Measurements from ENCODE around the gene GAPVD1.
A peak's percentile ranks its signal among the peaks of the same experiment; 100 is the strongest.
"Not testable (repeated sequence)": the region's sequence is repeated elsewhere in the genome, so short reads cannot be mapped to it uniquely, and the experiment has no call there.

GAPVD1 gene

DNA sequence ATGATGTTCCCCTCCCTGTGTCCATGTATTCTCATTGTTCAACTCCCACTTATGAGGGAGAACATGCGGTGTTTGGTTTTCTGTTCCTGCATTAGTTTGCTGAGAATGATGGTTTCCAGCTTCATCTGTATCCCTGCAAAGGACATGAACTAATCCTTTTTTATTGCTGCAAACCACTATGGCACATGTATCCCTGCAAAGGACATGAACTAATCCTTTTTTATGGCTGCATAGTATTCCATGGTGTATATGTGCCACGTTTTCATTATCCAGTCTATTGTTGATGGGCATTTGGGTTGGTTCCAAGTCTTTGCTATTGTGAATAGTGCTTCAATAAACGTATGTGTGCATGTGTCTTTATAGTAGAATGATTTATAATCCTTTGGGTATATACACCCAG, 54.7 kb downstream of the GAPVD1 start:
- DNase-seq: not testable (repeated sequence)

DNA sequence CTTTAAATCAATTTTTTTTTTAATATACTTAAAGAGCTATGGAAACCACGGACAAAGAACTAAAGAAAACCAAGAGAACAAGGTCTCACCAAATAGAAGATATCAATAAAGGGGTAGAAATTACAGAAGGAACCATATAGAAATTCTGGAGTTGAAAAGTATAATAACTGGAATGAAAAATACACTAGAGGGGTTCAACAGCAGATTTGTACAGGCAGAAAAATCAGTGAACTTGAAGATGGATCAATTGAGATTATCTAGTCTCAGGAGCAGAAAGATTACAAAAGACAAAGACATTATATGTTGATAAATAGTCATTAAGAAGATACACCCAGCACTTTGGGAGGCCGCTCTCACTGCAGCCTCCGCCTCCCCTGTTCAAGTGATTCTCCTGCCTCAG, 56.1 kb downstream of the GAPVD1 start:
- no peak for DNase-seq

DNA sequence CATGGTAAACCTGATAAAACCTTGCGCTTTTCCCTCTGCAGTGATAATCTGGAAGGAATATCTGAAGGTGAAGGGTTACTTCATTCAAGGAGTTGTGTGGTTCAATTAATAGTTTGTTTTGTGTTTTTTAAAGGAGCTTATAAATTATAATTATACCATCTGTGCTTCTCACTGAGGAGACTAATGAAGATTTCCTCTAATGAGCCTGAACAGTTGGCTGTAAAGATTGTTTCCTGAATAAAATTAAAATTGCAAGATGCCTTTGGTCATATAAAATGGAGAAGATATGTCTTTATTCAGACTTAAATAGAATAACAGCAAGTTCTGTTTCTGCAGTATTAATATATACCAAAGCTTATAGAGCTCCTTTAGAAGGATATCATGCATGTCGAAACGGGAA, 59.9 kb downstream of the GAPVD1 start:
- DNase-seq: no peak

DNA sequence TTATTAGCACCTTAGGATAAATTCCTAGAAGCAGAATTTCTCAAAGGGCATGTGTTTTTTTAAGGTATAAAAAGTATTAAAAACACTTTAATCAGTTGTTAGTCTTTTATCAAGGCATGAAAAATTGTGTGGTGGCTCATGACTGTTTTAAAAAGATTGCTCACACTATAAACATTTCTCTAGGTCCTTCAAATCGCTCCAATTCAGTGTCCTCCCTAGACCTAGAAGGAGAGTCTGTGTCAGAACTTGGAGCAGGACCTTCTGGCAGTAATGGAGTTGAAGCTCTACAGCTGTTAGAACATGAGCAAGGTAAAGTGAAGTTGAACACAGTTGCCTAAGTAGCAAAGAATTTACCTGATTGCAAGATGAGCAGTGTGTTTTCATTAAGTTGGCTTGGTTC, 62.0 kb downstream of the GAPVD1 start:
- DNase-seq: no peak

DNA sequence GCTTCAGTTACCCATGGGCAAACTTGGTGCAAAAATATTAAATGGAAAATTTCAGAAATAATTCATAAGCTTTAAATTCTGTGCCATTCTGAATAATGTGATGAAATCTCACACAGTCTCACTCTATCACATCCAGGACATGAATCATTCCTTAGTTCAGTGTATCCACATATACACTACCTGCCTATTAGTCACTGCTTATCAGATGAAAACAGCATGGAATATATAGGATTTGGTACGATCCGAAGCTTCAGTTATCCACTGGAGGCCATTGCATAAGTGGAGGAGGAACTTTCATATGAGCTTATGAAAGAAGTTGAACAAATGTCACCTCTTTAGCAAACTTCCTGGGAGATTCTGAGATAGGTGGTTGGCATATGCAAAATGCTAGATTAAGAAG, 64.2 kb downstream of the GAPVD1 start:
- DNase-seq: no peak

DNA sequence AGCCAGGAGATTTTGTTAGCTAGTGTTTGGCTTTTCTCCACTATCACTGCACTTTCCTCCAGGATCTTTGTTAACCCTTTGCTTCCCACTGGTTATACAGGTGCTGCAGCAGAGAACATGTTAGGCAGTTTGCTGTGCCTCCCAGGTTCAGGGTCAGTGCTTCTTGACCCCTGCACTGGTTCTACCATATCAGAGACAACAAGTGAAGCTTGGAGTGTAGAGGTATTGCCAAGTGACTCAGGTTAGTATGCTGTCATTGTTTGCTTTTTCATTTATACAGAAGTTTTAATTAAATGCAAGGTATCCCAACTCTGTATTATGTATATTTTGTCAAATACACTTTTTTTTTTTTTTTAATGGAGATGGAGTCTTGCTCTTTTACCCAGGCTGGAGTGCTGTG, 68.4 kb downstream of the GAPVD1 start:
- no peak for DNase-seq

DNA sequence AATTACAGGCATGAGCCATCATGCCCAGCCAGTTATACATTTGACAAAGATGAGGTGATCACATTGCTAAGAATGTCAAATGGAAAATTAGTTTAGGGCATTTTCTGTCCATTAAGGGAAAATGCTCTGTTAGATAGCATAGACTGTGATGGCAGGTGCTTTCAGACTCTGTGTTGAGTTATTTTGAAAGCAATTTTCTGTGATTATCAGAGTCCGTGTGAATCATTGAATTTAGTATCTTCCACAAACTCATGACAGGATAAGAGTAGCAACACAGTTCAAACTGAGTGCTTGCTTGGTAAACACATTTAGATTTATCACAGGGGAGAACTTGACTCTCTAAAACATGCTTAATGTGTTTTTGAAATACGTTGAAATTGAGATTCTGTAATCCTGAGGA, 69.0 kb downstream of the GAPVD1 start:
- no peak for DNase-seq

DNA sequence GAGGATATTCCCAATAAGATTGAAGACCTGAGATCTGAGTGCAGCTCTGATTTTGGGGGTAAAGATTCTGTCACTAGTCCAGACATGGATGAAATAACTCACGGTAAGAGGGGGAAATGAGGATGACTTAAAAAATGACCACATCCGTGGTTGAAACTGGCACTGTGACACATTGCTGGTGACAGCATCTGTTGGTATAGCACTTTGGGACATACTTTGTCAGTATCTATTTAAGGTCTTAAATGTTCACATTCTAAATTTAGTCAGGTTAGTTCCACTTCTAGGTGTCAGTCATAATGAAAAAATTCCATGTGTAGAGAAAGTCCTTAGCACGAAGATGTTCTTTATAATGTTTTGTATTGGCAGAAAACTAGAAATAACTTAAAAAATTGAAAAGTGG, 70.9 kb downstream of the GAPVD1 start:
- no peak for DNase-seq

DNA sequence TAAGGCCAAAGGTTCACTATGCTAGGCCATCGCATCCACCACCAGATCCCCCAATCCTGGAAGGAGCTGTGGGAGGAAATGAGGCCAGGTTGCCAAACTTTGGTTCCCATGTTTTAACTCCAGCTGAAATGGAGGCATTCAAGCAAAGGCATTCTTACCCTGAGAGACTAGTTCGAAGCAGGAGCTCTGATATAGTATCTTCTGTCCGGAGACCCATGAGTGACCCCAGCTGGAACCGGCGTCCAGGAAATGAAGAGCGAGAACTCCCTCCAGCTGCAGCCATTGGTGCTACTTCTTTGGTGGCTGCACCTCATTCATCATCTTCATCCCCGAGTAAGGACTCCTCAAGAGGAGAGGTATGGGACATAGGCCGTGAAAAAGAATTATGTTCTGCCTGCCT, 75.6 kb downstream of the GAPVD1 start:
- no peak for DNase-seq

DNA sequence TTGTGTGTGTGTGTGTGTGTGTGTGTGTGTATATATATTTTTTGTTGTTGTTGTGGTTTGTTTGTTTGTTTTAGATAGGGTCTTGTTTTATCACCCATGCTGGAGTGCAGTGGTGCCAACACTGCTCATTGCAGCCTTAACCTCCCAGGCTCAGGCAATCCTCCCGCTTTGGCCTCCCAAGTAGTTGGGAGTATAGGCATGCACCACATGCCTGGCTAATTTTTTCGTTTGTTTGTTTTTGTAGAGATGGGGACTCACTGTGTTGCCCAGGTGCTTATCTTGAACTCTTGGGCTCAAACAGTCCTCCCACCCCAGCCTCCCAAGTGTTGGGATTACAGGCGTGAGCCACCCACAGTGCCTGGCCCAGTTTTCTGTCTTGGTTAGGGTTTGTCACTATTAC, 77.3 kb downstream of the GAPVD1 start:
- no peak for DNase-seq

DNA sequence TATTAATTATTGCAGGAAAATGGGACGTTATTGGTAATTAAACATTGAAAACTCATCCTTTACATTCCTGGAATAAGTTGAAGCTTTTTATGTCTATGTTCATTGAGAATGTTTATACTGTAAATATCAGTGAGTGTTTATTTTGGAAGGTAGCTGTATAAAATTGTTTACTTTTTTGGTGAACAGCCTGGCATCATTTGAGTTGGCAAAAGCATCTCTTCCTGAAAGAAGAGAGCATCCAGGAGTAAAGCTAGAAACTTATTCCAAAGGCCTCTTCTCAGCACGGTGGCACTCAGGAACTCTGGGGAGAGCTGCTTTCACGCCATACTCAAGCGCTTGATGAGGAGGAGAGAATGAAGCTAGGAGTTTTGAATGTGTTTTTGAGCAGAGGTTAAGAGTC, 79.9 kb downstream of the GAPVD1 start:
- no peak for DNase-seq

DNA sequence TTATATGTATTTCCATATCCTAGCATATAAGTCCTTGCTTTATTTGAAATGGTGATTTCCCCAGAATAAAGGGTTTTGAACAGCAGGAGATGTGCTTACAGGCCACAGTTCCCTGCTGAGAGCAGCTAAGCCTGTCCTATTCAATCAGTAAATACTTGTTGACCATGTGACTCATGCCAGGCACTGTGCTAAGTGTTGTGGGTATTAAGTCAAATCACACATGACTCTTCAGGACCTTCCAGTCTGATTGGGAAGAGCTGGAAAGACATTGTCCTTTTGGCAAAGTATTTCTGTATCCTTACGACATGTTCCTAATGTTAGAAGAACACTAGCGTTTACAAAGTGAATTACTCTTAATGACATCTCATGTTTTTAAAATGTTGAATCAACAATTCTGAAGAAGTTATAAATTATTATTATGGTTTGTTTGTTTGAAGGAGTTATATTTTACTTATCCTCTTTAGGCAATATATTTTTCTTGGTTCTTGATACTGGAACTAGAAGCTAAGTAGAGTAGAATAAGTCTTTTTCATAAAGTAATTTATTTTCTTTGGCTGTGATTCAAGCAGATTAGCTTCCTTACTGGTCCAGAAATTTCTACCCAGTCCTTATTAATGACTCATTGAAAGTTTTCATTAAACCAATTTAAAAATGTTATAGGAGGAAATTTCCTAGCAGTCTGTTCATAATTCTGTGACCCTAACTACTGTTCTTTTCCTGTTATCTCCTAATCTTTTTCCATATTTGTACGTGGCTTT, 82.1 kb downstream of the GAPVD1 start:
- DNase-seq: no peak

DNA sequence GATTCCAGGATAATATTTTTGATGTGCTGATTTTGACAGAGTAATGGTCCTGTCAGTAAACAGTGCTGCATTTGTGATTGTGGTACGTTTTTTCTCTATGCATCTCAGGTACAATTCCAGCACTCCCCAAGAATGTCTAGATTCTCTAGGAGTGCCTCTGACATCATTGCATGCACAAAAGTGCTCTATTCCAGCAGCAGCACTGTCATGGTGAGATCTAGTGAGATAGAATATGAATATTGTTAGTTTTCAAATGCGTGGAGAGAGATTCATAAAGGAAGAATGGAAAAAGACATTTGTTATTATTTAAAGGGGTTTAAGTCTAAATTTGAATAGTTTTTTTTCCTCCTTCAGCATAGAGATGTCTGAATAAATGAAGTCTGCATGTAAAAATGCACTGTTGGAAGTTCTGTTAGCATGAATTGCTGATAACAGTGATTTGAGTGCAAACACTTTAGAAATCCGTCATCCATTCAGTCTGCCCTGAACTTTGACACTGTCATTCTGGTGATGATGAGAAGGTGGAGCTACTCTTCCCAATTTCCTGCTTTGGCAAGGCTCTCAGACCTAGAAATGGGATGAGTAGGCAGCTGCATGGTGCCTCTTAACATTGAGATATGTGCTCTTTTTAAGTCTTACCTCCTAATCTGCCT, 84.6 kb downstream of the GAPVD1 start:
- DNase-seq: no peak

DNA sequence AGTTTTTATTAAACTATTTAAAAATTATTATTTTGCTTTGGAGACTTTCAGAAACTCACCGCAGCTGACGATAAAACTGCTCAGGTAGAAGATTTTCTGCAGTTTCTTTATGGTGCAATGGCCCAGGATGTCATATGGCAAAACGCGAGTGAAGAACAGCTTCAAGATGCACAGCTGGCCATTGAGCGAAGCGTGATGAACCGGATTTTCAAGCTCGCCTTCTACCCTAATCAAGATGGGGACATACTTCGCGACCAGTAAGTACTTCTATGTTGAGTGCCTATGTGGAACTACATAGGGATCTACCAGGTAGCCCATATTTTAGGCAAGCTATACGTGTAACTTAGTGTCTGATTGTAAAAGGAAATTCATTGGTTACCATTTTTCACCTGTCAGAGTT, 94.0 kb downstream of the GAPVD1 start:
- no peak for DNase-seq

DNA sequence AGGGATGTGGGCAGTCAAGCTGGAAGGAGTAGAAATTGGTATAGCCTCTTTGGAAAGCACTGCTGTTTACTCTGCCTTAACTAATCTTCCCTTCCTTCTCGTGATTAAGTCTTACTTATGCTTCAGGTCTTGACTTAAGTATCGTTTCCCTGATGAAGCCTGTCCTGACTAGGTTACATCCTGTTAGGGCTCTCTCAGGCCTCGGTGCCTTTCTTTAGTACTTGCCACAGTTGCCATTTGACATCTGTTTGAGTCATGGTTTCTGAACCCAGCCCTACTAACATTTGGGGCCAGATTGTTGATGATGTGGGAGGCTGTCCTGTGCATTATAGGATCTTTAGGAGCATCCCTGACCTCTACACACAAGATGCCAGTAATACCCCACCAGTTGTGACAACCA, 94.4 kb downstream of the GAPVD1 start:
- DNase-seq: no peak

DNA sequence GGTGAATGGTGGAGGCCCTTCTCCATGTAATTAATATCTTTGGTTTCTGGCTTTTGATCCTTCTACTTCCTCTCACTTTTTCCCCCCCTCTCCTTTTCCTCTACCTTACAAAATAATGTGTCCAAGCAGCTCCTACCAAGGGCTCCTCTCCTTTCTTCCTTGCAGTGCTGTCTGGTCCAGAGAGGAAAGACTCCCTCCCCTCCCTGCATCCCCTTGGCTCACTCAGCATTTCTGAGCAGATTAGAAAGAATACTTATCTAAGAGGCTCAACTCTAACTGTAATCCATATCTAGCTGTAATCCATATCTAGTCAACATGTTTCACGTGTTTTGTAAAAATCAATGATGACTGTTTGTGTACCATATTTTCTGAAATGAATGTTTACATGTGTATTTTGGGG, 97.4 kb downstream of the GAPVD1 start:
- DNase-seq: no peak

DNA sequence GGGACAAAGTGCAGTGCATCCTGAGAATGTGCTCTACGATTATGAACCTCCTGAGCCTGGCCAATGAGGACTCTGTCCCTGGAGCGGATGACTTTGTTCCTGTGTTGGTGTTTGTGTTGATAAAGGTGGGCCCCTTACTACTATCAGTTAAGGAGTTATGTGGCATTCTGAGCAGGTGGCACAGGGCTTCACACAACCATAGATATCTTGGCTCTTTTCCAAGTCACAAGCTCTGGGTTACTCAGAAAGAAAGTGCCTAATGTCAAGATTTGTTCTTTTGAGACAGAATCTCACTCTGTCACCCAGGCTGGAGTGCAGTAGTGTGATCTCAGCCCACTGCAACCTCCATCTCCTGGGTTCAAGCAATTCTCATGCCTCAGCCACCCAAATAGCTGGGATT, 99.0 kb downstream of the GAPVD1 start:
- no peak for DNase-seq

DNA sequence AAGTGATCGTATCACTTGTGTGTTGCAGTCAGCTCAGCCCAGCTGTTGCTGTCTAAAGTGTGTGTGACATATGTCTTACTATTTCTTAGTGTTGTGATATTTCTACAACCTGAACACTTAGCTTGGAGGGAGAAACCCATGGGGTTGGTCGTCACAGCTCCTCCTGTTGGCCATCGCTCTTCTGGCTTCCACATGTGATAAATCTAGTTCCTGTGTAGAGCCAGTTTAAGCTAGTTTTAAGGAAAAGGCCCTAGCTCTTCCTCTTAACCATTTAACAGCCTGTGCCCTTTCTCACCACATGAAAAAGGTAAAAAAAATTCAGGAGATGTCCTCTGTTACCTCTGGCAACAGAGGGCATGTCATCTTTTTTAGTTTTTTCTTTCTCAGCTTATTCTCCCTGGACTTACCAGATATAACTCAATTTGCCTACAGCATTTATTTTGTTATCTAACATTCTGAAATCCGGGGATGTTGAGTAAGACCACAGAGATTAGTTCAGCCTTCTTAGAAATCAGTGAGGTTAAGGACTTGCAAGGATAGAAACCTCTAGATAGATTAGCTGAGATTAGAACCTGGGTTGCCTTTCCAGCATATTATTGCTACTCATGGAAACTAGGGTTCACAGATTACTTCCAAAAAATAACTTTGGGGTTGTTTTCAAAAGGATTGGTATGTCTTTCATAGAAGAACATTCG, 100.4 kb downstream of the GAPVD1 start:
- no peak for DNase-seq

DNA sequence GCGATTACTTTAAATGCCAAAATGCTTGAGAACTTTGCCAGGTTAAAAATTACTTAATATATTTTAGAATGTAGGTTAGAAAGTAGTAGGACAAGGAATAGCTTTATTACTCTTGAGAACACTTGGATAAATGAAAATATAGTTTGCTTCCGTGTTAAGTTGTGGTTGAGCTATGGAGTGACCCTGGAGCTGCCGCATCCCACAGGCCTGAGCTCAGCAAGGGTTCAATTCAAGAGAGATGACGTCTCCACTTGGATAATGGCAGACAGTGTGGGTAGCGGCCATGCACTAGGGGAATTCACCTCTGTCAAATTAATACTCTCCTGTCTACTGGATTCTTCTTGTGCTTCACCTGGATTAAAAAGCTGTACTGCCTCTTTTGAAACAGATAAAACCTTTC, 105.0 kb downstream of the GAPVD1 start:
- no peak for DNase-seq

DNA sequence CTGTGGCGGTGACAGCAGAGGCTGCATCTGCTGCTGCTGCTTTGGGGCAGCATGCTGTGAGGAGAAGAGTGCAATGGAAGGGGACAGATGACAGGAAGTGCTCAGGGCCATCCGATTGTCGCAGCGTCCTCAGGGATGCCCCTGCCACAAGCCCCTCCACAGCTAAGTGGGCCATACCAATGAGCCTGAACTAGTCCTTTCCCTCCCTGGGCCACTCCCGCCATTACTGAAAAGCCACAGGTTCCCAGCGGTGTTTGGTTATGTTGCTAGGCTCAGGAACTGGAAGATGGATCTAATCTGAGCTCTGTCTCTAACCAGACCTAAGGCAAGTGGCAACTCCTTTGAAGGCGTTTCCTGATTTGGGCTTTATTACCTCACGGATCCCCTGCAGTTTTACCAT, 109.2 kb downstream of the GAPVD1 start:
- DNase-seq: no peak

DNA sequence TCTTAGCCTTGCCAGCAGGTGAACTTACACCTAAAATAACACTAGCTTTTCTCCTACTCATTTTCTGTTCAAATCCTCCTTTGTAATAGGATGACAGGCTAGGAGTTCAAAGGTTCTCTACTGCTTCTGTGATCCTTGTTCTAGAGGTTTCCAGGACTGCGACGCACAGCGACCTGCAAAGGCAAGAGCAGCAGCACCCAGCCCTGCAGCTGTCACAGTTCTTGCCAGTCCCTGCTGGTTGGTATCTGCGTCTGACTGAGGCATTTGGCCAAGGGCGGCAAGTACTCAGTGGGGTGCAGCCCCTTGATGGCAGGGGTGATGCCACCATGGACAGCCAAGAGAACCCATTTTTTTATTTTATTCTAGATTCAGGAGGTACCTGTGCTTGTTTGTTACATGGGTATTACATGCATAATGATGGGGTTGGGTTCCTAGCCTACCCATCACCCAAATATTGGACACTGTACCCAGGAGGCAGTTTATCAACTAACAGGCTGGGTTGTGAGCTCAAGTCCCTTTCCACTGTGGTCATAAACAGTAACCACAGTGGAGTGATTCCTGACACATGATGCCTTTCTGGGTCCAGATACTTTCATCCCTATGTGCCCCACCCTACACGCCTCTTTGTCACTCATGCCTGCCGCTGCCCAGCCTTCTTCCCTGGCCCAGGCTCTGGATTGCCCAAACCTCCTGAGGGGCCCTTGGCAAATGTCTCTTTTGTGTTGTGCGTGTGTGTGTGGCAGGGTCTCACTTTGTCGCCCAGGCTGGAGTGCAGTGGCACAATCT, 111.0 kb downstream of the GAPVD1 start:
- no peak for DNase-seq

DNA sequence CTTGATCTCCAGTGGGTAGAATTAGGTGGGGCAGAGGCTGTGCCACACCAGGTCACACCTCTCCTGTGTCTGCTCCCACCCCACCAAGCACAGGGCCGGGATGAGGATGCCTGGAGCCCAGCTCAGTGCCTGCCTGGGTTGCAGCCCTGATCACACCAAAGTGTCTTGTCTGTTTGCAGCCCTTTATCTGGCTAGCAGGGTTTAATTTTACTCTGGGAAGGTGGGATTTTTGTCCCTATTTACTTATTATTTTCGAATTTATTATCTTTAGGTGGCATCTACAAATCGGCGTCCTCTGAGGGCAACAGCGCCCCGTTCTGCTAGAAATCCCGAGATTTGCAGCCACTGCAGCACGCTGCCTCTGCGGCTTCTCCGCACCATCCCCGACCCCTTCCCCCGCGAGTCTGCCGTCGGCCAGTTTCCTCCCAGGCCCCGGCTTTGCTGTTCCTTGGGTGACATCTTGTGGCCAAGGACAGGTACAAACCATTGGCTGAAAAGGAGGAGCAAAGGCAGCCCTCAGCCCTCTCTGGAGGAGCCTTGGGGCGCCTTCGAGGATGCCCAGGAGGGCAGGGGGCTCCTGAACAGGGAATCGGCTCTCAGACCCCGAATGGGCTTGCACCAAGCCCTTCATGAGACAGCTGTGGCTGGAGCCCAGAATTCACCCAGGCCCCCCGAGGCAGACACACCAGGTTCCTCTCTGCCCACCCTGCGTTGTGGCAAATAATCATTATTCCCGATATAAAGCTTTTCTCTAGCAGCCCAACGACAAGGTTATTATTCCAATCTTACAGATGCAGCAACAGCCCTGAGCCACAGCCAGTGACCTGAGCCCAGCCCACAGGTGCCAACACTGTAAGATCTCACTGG, 113.0 kb downstream of the GAPVD1 start:
- peak; percentile 81 for DNase-seq

DNA sequence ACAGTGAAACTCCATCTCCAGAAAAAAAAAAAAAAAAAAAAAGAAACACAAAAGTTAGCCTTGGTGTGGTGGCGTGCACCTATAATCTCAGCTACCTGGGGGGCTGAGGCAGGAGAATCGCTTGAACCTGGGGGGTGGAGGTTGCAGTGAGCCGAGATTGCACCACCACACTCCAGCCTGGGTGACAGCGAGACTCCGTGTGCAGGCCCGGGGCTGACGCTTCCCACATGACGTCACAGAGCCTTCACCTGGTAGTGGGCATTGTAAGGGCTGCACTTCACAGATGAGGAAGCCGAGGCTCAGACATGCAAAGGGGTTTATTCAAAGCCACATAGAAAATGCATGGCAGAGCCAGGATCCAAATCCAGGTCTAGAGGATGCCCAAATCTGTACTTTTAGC, 114.2 kb downstream of the GAPVD1 start:
- DNase-seq: no peak
